H1 (cell line): ENCODE results near the gene ANP32A. TPM values are rescaled to one million over a fixed set of nuclear protein-coding genes. Genes with fewer than 3 reads are reported as not detected.

ENCODE experiments used
- CTCF ChIA-PET: fragments of 300-600 bp; sonication (Branson Sonifier 250); formaldehyde crosslinking; loops from one replicate; lab custom pipeline; 2021; ENCODE audit not compliant: partially characterized antibody; lab: Charles Lee
- POLR2A ChIA-PET: fragments of 300-600 bp; sonication (Branson Sonifier 250); formaldehyde crosslinking; loops from one replicate; lab custom pipeline; 2021; ENCODE audit warnings: inconsistent platforms; ENCODE audit not compliant: partially characterized antibody; lab: Charles Lee
- DNase-seq, 2 experiments: peaks; one replicate each; pipeline versions ENCODE4 v3.0.0 to v3.0.0-alpha.2; 2010 to 2022; ENCODE audit warnings: low spot score in 2 of 2, low read depth in 1 of 2, mixed read lengths in 1 of 2
- FAIRE-seq: peaks from 2 replicates; lab custom pipeline; 2011; peaks lifted over from hg19 to GRCh38; lab: Jason Lieb, UNC
- H2AFZ ChIP-seq: 2 replicates; pipeline ENCODE4 v1.8.1; 2012; ENCODE audit warnings: low read length, inconsistent platforms
- H2AK5ac ChIP-seq: 2 replicates; pipeline ENCODE4 v1.6.1; 2013; ENCODE audit warnings: low read depth, low read length
- H2BK120ac ChIP-seq: replicated peaks from 2 replicates; pipeline ENCODE3; 2013; ENCODE audit warnings: low read depth, low read length, inconsistent platforms
- H2BK12ac ChIP-seq: 2 replicates; pipeline ENCODE4 v1.6.1; 2013; ENCODE audit warnings: low read depth, low read length
- H2BK15ac ChIP-seq: 2 replicates; pipeline ENCODE4 v1.6.1; 2013; ENCODE audit warnings: low read length
- H2BK20ac ChIP-seq: 2 replicates; pipeline ENCODE4 v1.6.1; 2013; ENCODE audit warnings: low read length
- H2BK5ac ChIP-seq: 2 replicates; pipeline ENCODE4 v1.6.1; 2013; ENCODE audit warnings: low read depth, low read length
- H3K14ac ChIP-seq: 2 replicates; pipeline ENCODE4 v1.6.1; 2013; ENCODE audit warnings: inconsistent platforms; ENCODE audit not compliant: insufficient read length
- H3K18ac ChIP-seq: 2 replicates; pipeline ENCODE4 v1.6.1; 2013; ENCODE audit warnings: low read length; ENCODE audit errors: extremely low read depth
- H3K23ac ChIP-seq: 2 replicates; pipeline ENCODE4 v1.6.1; 2013; ENCODE audit warnings: inconsistent platforms; ENCODE audit not compliant: insufficient read length
- H3K23me2 ChIP-seq: 2 replicates; pipeline ENCODE4 v1.6.1; 2013; ENCODE audit warnings: low read depth, low read length
- H3K27ac ChIP-seq: 2 replicates; pipeline ENCODE4 v1.6.1; 2011; ENCODE audit warnings: low read depth, low read length, inconsistent platforms
- H3K27me3 ChIP-seq, 4 experiments: replicated peaks in 1 of 4; 1 replicate in 1 of 4; 2 replicates in 3 of 4; pipeline versions ENCODE4 v1.6.1 to v1.8.1; 2011 to 2013; ENCODE audit warnings: low read length in 3 of 4, mild to moderate bottlenecking in 3 of 4, inconsistent platforms in 2 of 4, mixed read lengths in 2 of 4, moderate library complexity in 1 of 4; ENCODE audit not compliant: control insufficient read depth in 3 of 4, insufficient read depth in 3 of 4; ENCODE audit errors: extremely low read depth in 1 of 4
- H3K36me3 ChIP-seq, 4 experiments: 2 replicates each; pipeline versions ENCODE4 v1.6.1 to v1.8.1; 2011 to 2013; ENCODE audit warnings: mild to moderate bottlenecking in 4 of 4, low read length in 3 of 4, moderate library complexity in 2 of 4, control low read depth in 1 of 4, inconsistent platforms in 1 of 4; ENCODE audit not compliant: insufficient read depth in 4 of 4, control insufficient read depth in 2 of 4
- H3K4ac ChIP-seq: replicated peaks from 2 replicates; pipeline ENCODE3; 2013; ENCODE audit warnings: low read length, low read depth, mixed read lengths, inconsistent platforms; ENCODE audit not compliant: insufficient read length
- H3K4me1 ChIP-seq, 4 experiments: replicated peaks in 1 of 4; 1 replicate in 1 of 4; 2 replicates in 3 of 4; pipeline versions ENCODE4 v1.6.1 to v1.8.1; 2011 to 2013; ENCODE audit warnings: low read length in 3 of 4, inconsistent platforms in 2 of 4, mixed read lengths in 1 of 4; ENCODE audit not compliant: insufficient read depth in 4 of 4, control insufficient read depth in 3 of 4
- H3K4me2 ChIP-seq, 2 experiments: 2 replicates each; pipeline versions ENCODE4 v1.6.1 to v1.8.1; 2011 to 2013; ENCODE audit warnings: low read depth in 2 of 2, low read length in 2 of 2, control low read depth in 1 of 2, inconsistent platforms in 1 of 2, mild to moderate bottlenecking in 1 of 2; ENCODE audit not compliant: insufficient read depth in 1 of 2
- H3K4me3 ChIP-seq, 4 experiments: fragments of 200-600, 300-600 bp in 1 of 4; sonication (generic), shearing (Covaris generic), sonication (Bioruptor Twin) in 1 of 4; 2 replicates each; pipeline versions ENCODE4 v1.5.1 to v1.8.1; 2011 to 2016; ENCODE audit warnings: low read length in 4 of 4, low read depth in 3 of 4, control low read depth in 2 of 4, inconsistent platforms in 2 of 4, mild to moderate bottlenecking in 2 of 4, mixed read lengths in 1 of 4, moderate library complexity in 1 of 4; ENCODE audit not compliant: insufficient read depth in 2 of 4; ENCODE audit errors: extremely low read depth in 1 of 4
- H3K56ac ChIP-seq: replicated peaks from 2 replicates; pipeline ENCODE3; 2013; ENCODE audit warnings: low read depth, mild to moderate bottlenecking, mixed read lengths, low read length, inconsistent platforms; ENCODE audit not compliant: insufficient read length
- H3K79me1 ChIP-seq: 2 replicates; pipeline ENCODE4 v1.6.1; 2013; ENCODE audit warnings: low read depth, low read length, control low read depth
- H3K79me2 ChIP-seq, 2 experiments: 2 replicates each; pipeline versions ENCODE4 v1.6.1 to v1.8.1; 2012 to 2013; ENCODE audit warnings: low read length in 2 of 2, mild to moderate bottlenecking in 2 of 2, inconsistent platforms in 1 of 2; ENCODE audit not compliant: insufficient read depth in 2 of 2, control insufficient read depth in 1 of 2
- H3K9ac ChIP-seq, 4 experiments: replicated peaks in 1 of 4; 1 replicate in 1 of 4; 2 replicates in 3 of 4; pipeline versions ENCODE4 v1.6.1 to v1.8.1; 2011 to 2013; ENCODE audit warnings: low read depth in 3 of 4, low read length in 3 of 4, control low read depth in 2 of 4, mild to moderate bottlenecking in 2 of 4, moderate library complexity in 2 of 4, inconsistent platforms in 1 of 4; ENCODE audit errors: extremely low read depth in 1 of 4
- H3K9me3 ChIP-seq, 2 experiments: 2 replicates each; pipeline versions ENCODE4 v1.6.1 to v1.8.1; 2012 to 2013; ENCODE audit warnings: mild to moderate bottlenecking in 2 of 2, moderate library complexity in 2 of 2, control low read depth in 1 of 2, inconsistent platforms in 1 of 2, low read depth in 1 of 2, low read length in 1 of 2, mixed read lengths in 1 of 2; ENCODE audit not compliant: insufficient read depth in 2 of 2
- H4K20me1 ChIP-seq, 2 experiments: replicated peaks in 1 of 2; 2 replicates each; pipeline versions ENCODE3 to v1.8.1; 2011 to 2013; ENCODE audit warnings: inconsistent platforms in 2 of 2, low read length in 2 of 2, mild to moderate bottlenecking in 1 of 2; ENCODE audit not compliant: insufficient read depth in 2 of 2, control insufficient read depth in 1 of 2
- H4K5ac ChIP-seq: 2 replicates; pipeline ENCODE4 v1.6.1; 2013; ENCODE audit warnings: low read length, low read depth, mixed read lengths, inconsistent platforms; ENCODE audit not compliant: insufficient read length
- H4K8ac ChIP-seq: 2 replicates; pipeline ENCODE4 v1.8.0; 2013; ENCODE audit warnings: mild to moderate bottlenecking, moderate library complexity, low read length, inconsistent platforms; ENCODE audit not compliant: insufficient read depth; ENCODE audit errors: extremely low read depth
- H4K91ac ChIP-seq: replicated peaks from 2 replicates; pipeline ENCODE3; 2013; ENCODE audit warnings: low read length, mixed read lengths, inconsistent platforms; ENCODE audit not compliant: insufficient read length
- SIN3A ChIP-seq, 2 experiments: IDR thresholded peaks in 1 of 2; conservative IDR thresholded peaks in 1 of 2; 2 replicates each; pipeline ENCODE4 v1.6.1; 2011 to 2012; ENCODE audit warnings: low read length in 2 of 2, improper control_type of control experiment in 1 of 2, low read depth in 1 of 2, mild to moderate bottlenecking in 1 of 2
- WGBS, 2 experiments: shearing (Covaris generic) in 1 of 2; methylation state at CpG; one replicate each; pipeline versions ENCODE4 v1.1.6 to v1.1.7; 2013 to 2015; ENCODE audit warnings: low lambda C conversion rate in 2 of 2, mixed read lengths in 2 of 2, inconsistent platforms in 1 of 2, low coverage in 1 of 2, missing lambda C conversion rate in 1 of 2; ENCODE audit not compliant: insufficient replicate concordance in 2 of 2, insufficient coverage in 1 of 2, insufficient read length in 1 of 2; ENCODE audit errors: extremely low coverage in 1 of 2, missing lambda C conversion rate in 1 of 2; 5-methylcytosine and 5-hydroxymethylcytosine counted together
- polyA plus RNA-seq, 7 experiments: library from polyadenylated mRNA; depleted of rRNA in 3 of 7; stranded (reverse) in 5 of 7; unstranded in 2 of 7; fragments of >200 nt in 5 of 7; fragments of 200-250 nt in 2 of 7; gene quantifications; 1 replicate in 5 of 7; 2 replicates in 1 of 7; 4 replicates in 1 of 7; pipeline versions ENCODE4 v1.2.1 to v1.2.3, GENCODE V29; 2011 to 2013; ENCODE audit warnings: missing spikeins in 2 of 7, mixed read lengths in 2 of 7
- total RNA-seq: library from RNA; stranded (reverse); fragmentation: NEBNext Ultra II Directional; extraction: Animal tissue kit (Norgen Biotek cat#: 25700); gene quantifications from 2 replicates; pipeline ENCODE4 v1.2.1, GENCODE V29; 2021
- TF ChIP-seq, protein P1 (sequence below): IDR thresholded peaks from 2 replicates; pipeline ENCODE4 v1.6.1; 2011; ENCODE audit warnings: low read depth, mild to moderate bottlenecking, low read length; ENCODE audit not compliant: insufficient read depth

Gene ANP32A
- total and polyA plus RNA-seq, 2 of the 8 experiments (the other 6 are each of a cell fraction or from before 2014, with no cell fraction given), result 70.8 to 295 TPM

- DNase-seq, result no peak
- no peak overlapping the region for H3K4me2 ChIP-seq
- no peak overlapping the region for H2AK5ac ChIP-seq
- H3K27me3 ChIP-seq, result no peaks in the 10 kb centered on the region; a peak in 1 of 7 replicates
- no peak overlapping the region for H3K4ac ChIP-seq
- H3K27ac ChIP-seq, result no peak overlapping the region
- TF ChIP-seq, protein P1, sequence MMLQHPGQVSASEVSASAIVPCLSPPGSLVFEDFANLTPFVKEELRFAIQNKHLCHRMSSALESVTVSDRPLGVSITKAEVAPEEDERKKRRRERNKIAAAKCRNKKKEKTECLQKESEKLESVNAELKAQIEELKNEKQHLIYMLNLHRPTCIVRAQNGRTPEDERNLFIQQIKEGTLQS, result no peak
- TF ChIP-seq SIN3A (conservative IDR thresholded peaks at IDR 0.05 in 1 of 2, IDR thresholded peaks at IDR 0.05 in 1 of 2; ENCODE audit: low read depth in 1 of 2, low read length in 2 of 2), result no peak
- no peaks in the 10 kb centered on the region for H3K79me1 ChIP-seq
- POLR2A ChIA-PET, result no interaction called here
- no peak overlapping the region for H3K4me3 ChIP-seq
- H4K8ac ChIP-seq, result no peak overlapping the region
- H3K23ac ChIP-seq, result no peak overlapping the region
- no peaks in the 10 kb centered on the region for H4K20me1 ChIP-seq
- H3K18ac ChIP-seq, result no peak overlapping the region
- H3K79me2 ChIP-seq, result no peaks in the 10 kb centered on the region
- WGBS, 2 experiments, result 90% methylated on average over 2 of the region's 2 CpGs; no CpG with 5 or more reads in 1 of the 2 experiments
- no peak overlapping the region for H3K14ac ChIP-seq
- no peak overlapping the region for H2BK120ac ChIP-seq
- no peaks in the 10 kb centered on the region for H3K9me3 ChIP-seq
- no peak overlapping the region for H4K91ac ChIP-seq
- CTCF ChIA-PET, result interaction anchor here (1.0 to 4.2 kb wide), 6 partner anchors 17 to 186 kb away, joined by 3 to 38 read pairs (median 5); no protein-coding TSS in a partner anchor
- H3K9ac ChIP-seq, result no peak overlapping the region
- H3K4me1 ChIP-seq, result peaks cover 0 to 6% (median 2%) of the 10 kb centered on the region in 4 experiments; a peak in 4 of 7 replicates
- H2AFZ ChIP-seq, result no peak overlapping the region
- H3K23me2 ChIP-seq, result no peaks in the 10 kb centered on the region; the same call in 1 of the 2 replicates
- no peak overlapping the region for H2BK15ac ChIP-seq
- FAIRE-seq, result no peak
- no peak overlapping the region for H2BK20ac ChIP-seq
- H3K56ac ChIP-seq, result no peak overlapping the region
- no peak overlapping the region for H2BK5ac ChIP-seq
- H4K5ac ChIP-seq, result no peak overlapping the region
- H3K36me3 ChIP-seq, result no peaks in the 10 kb centered on the region
- no peak overlapping the region for H2BK12ac ChIP-seq
These were observed 88.2 kb downstream of the ANP32A start for GRCh38 chr15:68732451-68732850.
